ENCODE data around the gene ALCAM. TPM values are rescaled to one million over a fixed set of nuclear protein-coding genes. Genes with fewer than 3 reads are reported as not detected.

ALCAM gene
- total RNA-seq, 3 donors from 2014 or later = 20.3 to 223 (median 118) TPM

DNA sequence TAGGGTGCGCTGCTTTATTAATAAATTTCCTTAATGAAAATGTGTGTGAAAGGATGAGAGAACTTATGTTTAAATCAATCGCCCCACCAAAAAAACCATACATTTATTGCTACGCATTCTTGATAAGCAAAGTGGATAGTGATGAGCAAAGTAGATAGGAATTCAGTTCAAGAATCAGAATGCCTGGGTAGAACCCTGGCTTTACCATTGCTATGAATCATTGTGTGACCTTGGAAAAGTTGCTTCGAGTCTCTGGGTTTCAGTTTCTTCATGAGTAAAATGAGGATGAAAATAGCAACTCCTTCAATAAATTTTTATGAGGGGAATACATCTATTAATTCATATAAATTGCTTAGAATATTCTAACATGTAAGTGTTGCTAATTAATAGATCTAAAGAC, 2.6 kb upstream of the ALCAM start:
- Histone ChIP-seq H3K36me3 (no peaks in the 10 kb centered on the region), H3K9me3 (no peaks in the 10 kb centered on the region), H3K27me3 (no peaks in the 10 kb centered on the region), H3K4me3 (no peak overlapping the region), H3K4me1 (no peaks in the 10 kb centered on the region), H3K27ac (no peak overlapping the region)
- DNase-seq (ENCODE audit: low spot score in 2 of 2) = no peak
- TF ChIP-seq POLR2A (IDR thresholded peaks at IDR 0.05) (no peak), POLR2AphosphoS5 (IDR thresholded peaks at IDR 0.05) (no peak)
- TF ChIP-seq, protein P1, sequence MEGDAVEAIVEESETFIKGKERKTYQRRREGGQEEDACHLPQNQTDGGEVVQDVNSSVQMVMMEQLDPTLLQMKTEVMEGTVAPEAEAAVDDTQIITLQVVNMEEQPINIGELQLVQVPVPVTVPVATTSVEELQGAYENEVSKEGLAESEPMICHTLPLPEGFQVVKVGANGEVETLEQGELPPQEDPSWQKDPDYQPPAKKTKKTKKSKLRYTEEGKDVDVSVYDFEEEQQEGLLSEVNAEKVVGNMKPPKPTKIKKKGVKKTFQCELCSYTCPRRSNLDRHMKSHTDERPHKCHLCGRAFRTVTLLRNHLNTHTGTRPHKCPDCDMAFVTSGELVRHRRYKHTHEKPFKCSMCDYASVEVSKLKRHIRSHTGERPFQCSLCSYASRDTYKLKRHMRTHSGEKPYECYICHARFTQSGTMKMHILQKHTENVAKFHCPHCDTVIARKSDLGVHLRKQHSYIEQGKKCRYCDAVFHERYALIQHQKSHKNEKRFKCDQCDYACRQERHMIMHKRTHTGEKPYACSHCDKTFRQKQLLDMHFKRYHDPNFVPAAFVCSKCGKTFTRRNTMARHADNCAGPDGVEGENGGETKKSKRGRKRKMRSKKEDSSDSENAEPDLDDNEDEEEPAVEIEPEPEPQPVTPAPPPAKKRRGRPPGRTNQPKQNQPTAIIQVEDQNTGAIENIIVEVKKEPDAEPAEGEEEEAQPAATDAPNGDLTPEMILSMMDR (IDR thresholded peaks at IDR 0.05) = no peak
- intact Hi-C loops (cut with DNase I; ENCODE audit: low total_unique reads) = no loop called here

DNA sequence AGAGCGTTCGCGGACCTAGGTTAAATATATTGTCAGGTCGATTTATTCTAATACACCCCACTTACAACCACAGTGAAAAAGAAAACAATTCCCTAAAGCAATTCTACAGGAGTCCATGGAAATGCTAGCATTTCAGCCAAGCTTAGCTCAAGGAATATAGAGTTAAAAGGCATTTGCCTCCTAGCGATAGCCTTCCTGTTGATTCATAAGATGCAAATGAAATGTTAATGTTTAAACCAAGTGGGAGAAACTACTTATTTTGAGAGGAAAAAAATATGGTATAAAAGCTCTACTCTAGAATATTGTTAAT, 1.7 kb upstream of the ALCAM start:
- DNase-seq (ENCODE audit: low spot score in 2 of 2) = no peak
- no peaks in the 10 kb centered on the region for H3K36me3 ChIP-seq
- H3K9me3 ChIP-seq = no peaks in the 10 kb centered on the region
- H3K27me3 ChIP-seq = no peaks in the 10 kb centered on the region
- no peak overlapping the region for H3K27ac ChIP-seq
- intact Hi-C loops (cut with DNase I; ENCODE audit: low total_unique reads) = no loop called here
- TF ChIP-seq POLR2AphosphoS5 (IDR thresholded peaks at IDR 0.05) (no peak), POLR2A (IDR thresholded peaks at IDR 0.05) (no peak)
- TF ChIP-seq, protein P1 (IDR thresholded peaks at IDR 0.05) = no peak
- H3K4me3 ChIP-seq = no peak overlapping the region
- H3K4me1 ChIP-seq = no peaks in the 10 kb centered on the region

DNA sequence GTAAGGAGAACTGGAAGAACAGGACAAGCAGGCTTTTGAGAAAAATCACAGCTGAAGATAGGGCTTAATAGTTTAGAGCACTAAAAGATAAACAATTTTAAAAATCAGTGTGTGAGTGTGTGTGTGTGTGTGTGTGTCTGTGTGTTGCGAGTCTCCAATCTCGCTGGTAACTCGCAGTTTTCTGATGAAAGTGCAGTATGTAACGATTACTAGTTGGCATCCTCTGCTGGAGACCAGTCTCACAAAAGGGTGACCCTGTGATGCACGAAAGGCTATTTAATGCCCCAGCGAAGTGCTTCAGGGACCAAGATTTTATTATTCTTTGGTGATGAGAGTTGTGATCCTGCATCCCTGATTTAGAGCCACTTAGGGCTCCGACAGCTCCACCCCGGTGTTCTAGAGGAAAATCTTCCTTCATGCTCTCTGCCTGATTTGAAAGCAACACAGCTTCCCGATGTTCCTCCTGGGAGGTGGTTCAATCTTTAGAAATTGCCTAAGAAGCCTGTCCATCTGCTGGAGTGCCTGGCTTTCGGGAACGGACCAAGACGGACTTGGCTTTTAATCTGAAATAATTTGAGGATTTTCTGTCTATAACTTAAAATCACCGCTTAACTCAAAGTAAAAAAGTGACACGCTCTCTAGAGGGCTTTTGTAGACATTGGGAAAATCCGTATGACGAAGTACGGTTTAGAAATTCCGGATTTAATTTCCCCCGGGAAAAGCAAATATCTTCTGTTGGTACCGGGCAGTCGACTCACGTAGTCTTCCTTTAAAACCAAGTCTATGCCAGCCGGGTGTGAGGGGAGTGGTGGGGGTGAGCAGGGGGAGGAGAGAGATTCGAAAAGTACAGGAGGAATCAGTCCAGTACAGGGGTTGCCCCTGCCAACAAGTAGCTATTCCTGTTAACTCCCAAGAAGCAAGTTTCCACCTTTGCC, 1.1 kb upstream of the ALCAM start:
- DNase-seq (ENCODE audit: low spot score in 2 of 2) = no peak
- Histone ChIP-seq H3K4me3 (peak overlapping the region; percentile 72 to 81 (median 74)), H3K9me3 (no peaks in the 10 kb centered on the region), H3K36me3 (no peaks in the 10 kb centered on the region), H3K27me3 (no peaks in the 10 kb centered on the region), H3K4me1 (no peaks in the 10 kb centered on the region), H3K27ac (peak overlapping the region; percentile 90 to 95)
- intact Hi-C loops (cut with DNase I; ENCODE audit: low total_unique reads) = no loop called here
- TF ChIP-seq, protein P1 (IDR thresholded peaks at IDR 0.05) = no peak
- TF ChIP-seq POLR2A (IDR thresholded peaks at IDR 0.05) (no peak), POLR2AphosphoS5 (IDR thresholded peaks at IDR 0.05) (no peak)

DNA sequence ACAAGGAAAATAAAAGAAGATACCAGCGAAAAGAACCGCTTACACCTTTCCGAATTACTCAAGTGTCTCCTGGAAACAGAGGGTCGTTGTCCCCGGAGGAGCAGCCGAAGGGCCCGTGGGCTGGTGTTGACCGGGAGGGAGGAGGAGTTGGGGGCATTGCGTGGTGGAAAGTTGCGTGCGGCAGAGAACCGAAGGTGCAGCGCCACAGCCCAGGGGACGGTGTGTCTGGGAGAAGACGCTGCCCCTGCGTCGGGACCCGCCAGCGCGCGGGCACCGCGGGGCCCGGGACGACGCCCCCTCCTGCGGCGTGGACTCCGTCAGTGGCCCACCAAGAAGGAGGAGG, 325 bp downstream of the ALCAM start:
- no peak for TF ChIP-seq POLR2A (IDR thresholded peaks at IDR 0.05)
- TF ChIP-seq POLR2AphosphoS5 (IDR thresholded peaks at IDR 0.05) = no peak
- TF ChIP-seq, protein P1 (IDR thresholded peaks at IDR 0.05) = no peak
- intact Hi-C loops (cut with DNase I; ENCODE audit: low total_unique reads) = no loop called here
- H3K27ac ChIP-seq = peak overlapping the region; percentile 90 to 95
- H3K4me3 ChIP-seq = peak overlapping the region; percentile 72 to 81 (median 74)
- no peaks in the 10 kb centered on the region for H3K4me1 ChIP-seq
- DNase-seq (ENCODE audit: low spot score in 2 of 2) = no peak
- H3K27me3 ChIP-seq = no peaks in the 10 kb centered on the region
- no peaks in the 10 kb centered on the region for H3K36me3 ChIP-seq
- H3K9me3 ChIP-seq = no peaks in the 10 kb centered on the region

DNA sequence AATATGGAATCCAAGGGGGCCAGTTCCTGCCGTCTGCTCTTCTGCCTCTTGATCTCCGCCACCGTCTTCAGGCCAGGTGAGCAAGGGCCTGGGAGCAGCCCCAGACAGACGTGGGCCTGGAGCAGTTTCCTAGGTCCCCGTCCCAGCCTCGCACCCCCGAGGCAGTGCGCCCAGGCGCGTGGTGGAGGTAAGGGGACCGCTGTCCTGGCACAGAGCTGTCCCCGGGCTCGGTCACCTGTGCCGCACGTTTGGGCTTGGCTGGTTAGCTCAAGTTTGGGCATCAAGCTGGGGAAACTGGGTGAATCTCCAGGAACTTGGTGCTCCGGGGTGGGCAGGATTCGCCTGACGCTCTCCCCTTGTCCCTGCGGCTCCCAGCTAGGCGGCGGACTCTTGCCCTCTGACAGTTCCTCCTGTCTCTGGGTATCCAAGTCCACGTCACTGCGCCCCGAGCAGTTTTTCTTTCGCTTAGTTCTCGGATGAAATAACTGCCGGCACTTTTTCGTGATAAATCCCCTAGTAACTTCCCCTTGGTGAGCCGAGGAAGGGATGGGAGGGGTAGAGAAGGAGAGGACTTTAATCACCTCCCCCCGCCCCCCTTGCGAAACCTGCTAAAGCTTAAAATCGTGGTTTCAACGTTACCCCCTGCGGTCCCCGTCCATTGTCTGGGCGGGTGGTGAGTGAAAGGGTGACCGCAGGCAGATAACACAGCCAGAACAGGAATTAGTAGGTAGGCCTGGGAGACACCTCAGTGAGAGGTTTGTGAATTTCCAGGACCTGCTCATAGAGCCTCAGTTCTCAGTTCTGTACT, 901 bp downstream of the ALCAM start:
- H3K4me3 ChIP-seq = peak overlapping the region; percentile 72 to 81 (median 74)
- H3K9me3 ChIP-seq = no peaks in the 10 kb centered on the region
- peak; percentile 55 to 70 for DNase-seq (ENCODE audit: low spot score in 2 of 2)
- peak overlapping the region; percentile 90 to 95 for H3K27ac ChIP-seq
- TF ChIP-seq POLR2A (IDR thresholded peaks at IDR 0.05) (no peak), POLR2AphosphoS5 (IDR thresholded peaks at IDR 0.05) (no peak)
- TF ChIP-seq, protein P1 (IDR thresholded peaks at IDR 0.05) = no peak
- H3K4me1 ChIP-seq = no peaks in the 10 kb centered on the region
- no peaks in the 10 kb centered on the region for H3K27me3 ChIP-seq
- intact Hi-C loops (cut with DNase I; ENCODE audit: low total_unique reads) = no loop called here
- H3K36me3 ChIP-seq = no peaks in the 10 kb centered on the region
